NCI-H128 (cell line): ENCODE data around the gene SRRM1.
"Not testable (repeated sequence)": the region's sequence is repeated elsewhere in the genome, so short reads cannot be mapped to it uniquely, and the experiment has no call there.

Experiments used
- DNase-seq: peaks from one replicate; lab custom pipeline; 2025; ENCODE audit not compliant: unreplicated experiment; lab: John Stamatoyannopoulos, UW

Gene SRRM1

GRCh38 chr1:24643363-24644099 is 429 bp downstream of the SRRM1 start:
- DNase-seq, result no peak

- no peak for DNase-seq
Measured at GRCh38 chr1:24644100-24644384, 940 bp downstream of the SRRM1 start.

- DNase-seq, result no peak
Measured at GRCh38 chr1:24648919-24649318, 5.8 kb downstream of the SRRM1 start.

- no peak for DNase-seq
Measured at GRCh38 chr1:24652382-24652781, 9.3 kb downstream of the SRRM1 start.

GRCh38 chr1:24654010-24654409 is 10.9 kb downstream of the SRRM1 start:
- DNase-seq, result no peak

- DNase-seq, result no peak
Measured at GRCh38 chr1:24656046-24656445, 12.9 kb downstream of the SRRM1 start.

GRCh38 chr1:24657781-24658180 is 14.7 kb downstream of the SRRM1 start:
- no peak for DNase-seq

- DNase-seq, result no peak
Measured at GRCh38 chr1:24659166-24659904, 16.2 kb downstream of the SRRM1 start.

GRCh38 chr1:24659993-24660665 is 17.0 kb downstream of the SRRM1 start:
- no peak for DNase-seq

GRCh38 chr1:24664507-24665033 is 21.5 kb downstream of the SRRM1 start:
- DNase-seq, result no peak

GRCh38 chr1:24666794-24667193 is 23.7 kb downstream of the SRRM1 start:
- DNase-seq, result no peak

- not testable (repeated sequence) for DNase-seq
Measured at GRCh38 chr1:24671372-24671771, 28.3 kb downstream of the SRRM1 start.

GRCh38 chr1:24672686-24673085 is 29.6 kb downstream of the SRRM1 start:
- not testable (repeated sequence) for DNase-seq

GRCh38 chr1:24673341-24673740 is 30.2 kb downstream of the SRRM1 start:
- DNase-seq, result no peak

- not testable (repeated sequence) for DNase-seq
Measured at GRCh38 chr1:24678421-24678820, 35.3 kb downstream of the SRRM1 start.

GRCh38 chr1:24679725-24680124 is 36.6 kb downstream of the SRRM1 start:
- no peak for DNase-seq

GRCh38 chr1:24683713-24684162 is 40.6 kb downstream of the SRRM1 start:
- no peak for DNase-seq

- DNase-seq, result no peak
Measured at GRCh38 chr1:24688033-24688432, 44.9 kb downstream of the SRRM1 start.

- DNase-seq, result peak; percentile 44
Measured at GRCh38 chr1:24688621-24689195, 45.6 kb downstream of the SRRM1 start.

- no peak for DNase-seq
Measured at GRCh38 chr1:24691051-24691450, 47.9 kb downstream of the SRRM1 start.

- no peak for DNase-seq
Measured at GRCh38 chr1:24692351-24692980, 49.4 kb downstream of the SRRM1 start.
